ENCODE data around the gene KCNN1. TPM values are rescaled to one million over a fixed set of nuclear protein-coding genes. Genes with fewer than 3 reads are reported as not detected.

Gene KCNN1
- total RNA-seq, 1 experiment from 2014 or later, result 0.61 TPM

GRCh38 chr19:17920527-17920926 lies 46.4 kb upstream of the KCNN1 start:
- ChIA-PET POLR2A (interaction anchor here (1.1 kb wide), 1 partner anchor 57 kb away, joined by 4 read pairs; no protein-coding TSS in a partner anchor), RAD21 (ENCODE audit: low non-redundant PET in 1 of 2, low total read pairs in 2 of 2, uncharacterized antibody in 2 of 2, unreplicated experiment in 2 of 2) (no interaction called here), CTCF (no interaction called here)
- Histone ChIP-seq H4K20me1 (ENCODE audit: insufficient read depth) (no peaks in the 10 kb centered on the region), H3K79me2 (ENCODE audit: insufficient read depth, low read length) (no peaks in the 10 kb centered on the region), H3K9me2 (ENCODE audit: insufficient read depth) (no peaks in the 10 kb centered on the region), H3K9ac (ENCODE audit: low read length) (no peak overlapping the region), H3K4me3 (replicated peaks in 1 of 2; ENCODE audit: low read depth in 1 of 2, low read length in 2 of 2) (no peak overlapping the region), H3K4me1 (ENCODE audit: control insufficient read depth in 1 of 2, insufficient read depth in 2 of 2, low read length in 2 of 2) (peaks cover 16 to 31% of the 10 kb centered on the region in 2 experiments), H3K27me3 (ENCODE audit: insufficient read depth, low read length) (no peaks in the 10 kb centered on the region), H3K9me3 (ENCODE audit: control insufficient read depth in 1 of 2, insufficient read depth in 1 of 2, low read depth in 1 of 2, low read length in 2 of 2) (no peaks in the 10 kb centered on the region; a peak in 1 of 4 replicates), H3K36me3 (ENCODE audit: control insufficient read depth in 1 of 2, insufficient read depth in 2 of 2, low read length in 2 of 2) (no peaks in the 10 kb centered on the region), H3K27ac (ENCODE audit: low read depth, low read length) (no peak overlapping the region), H2AFZ (ENCODE audit: low read depth, low read length, poor library complexity, severe bottlenecking) (no peak overlapping the region), H3K4me2 (ENCODE audit: low read length) (no peak overlapping the region)
- no TSS peak for BruUV-seq (replicated peaks)
- intact Hi-C loops (cut with micrococcal nuclease), result no loop called here
- ATAC-seq, result no peak
- DNase-seq (ENCODE audit: low read depth, low spot score), result no peak
- TF ChIP-seq SRF (IDR thresholded peaks at IDR 0.05; ENCODE audit: low read depth) (no peak), FOSL1 (IDR thresholded peaks at IDR 0.05; ENCODE audit: low read depth) (no peak), EZH2phosphoT487 (IDR thresholded peaks at IDR 0.05; ENCODE audit: borderline replicate concordance) (no peak), ELF1 (IDR thresholded peaks at IDR 0.05; ENCODE audit: borderline replicate concordance, low read depth) (no peak), CEBPB (IDR thresholded peaks at IDR 0.05; ENCODE audit: low read depth) (no peak), EGR1 (IDR thresholded peaks at IDR 0.05; ENCODE audit: low read depth) (no peak), ZNF274 (IDR thresholded peaks at IDR 0.05; ENCODE audit: low read depth, low read length) (no peak)
- TF ChIP-seq, protein P1, sequence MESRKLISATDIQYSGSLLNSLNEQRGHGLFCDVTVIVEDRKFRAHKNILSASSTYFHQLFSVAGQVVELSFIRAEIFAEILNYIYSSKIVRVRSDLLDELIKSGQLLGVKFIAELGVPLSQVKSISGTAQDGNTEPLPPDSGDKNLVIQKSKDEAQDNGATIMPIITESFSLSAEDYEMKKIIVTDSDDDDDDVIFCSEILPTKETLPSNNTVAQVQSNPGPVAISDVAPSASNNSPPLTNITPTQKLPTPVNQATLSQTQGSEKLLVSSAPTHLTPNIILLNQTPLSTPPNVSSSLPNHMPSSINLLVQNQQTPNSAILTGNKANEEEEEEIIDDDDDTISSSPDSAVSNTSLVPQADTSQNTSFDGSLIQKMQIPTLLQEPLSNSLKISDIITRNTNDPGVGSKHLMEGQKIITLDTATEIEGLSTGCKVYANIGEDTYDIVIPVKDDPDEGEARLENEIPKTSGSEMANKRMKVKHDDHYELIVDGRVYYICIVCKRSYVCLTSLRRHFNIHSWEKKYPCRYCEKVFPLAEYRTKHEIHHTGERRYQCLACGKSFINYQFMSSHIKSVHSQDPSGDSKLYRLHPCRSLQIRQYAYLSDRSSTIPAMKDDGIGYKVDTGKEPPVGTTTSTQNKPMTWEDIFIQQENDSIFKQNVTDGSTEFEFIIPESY (IDR thresholded peaks at IDR 0.05; ENCODE audit: extremely low read depth, insufficient replicate concordance, low read length), result no peak
- TF ChIP-seq, protein P2, sequence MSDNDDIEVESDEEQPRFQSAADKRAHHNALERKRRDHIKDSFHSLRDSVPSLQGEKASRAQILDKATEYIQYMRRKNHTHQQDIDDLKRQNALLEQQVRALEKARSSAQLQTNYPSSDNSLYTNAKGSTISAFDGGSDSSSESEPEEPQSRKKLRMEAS (IDR thresholded peaks at IDR 0.05), result no peak
- TF ChIP-seq, protein P3, sequence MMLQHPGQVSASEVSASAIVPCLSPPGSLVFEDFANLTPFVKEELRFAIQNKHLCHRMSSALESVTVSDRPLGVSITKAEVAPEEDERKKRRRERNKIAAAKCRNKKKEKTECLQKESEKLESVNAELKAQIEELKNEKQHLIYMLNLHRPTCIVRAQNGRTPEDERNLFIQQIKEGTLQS (IDR thresholded peaks at IDR 0.05), result no peak

All from HCT116 (cell line).